ENCODE results near the gene RGS7.
"Not testable (repeated sequence)": the region's sequence is repeated elsewhere in the genome, so short reads cannot be mapped to it uniquely, and the experiment has no call there.

Gene RGS7

GRCh38 chr1:241229216-241229615, 127.8 kb downstream of the RGS7 start:
- no peak overlapping the region for H3K14ac ChIP-seq (ENCODE audit: low read length)
- WGBS, 2 donors (ENCODE audit: extremely low coverage in 2 of 2, insufficient read length in 2 of 2, insufficient replicate concordance in 1 of 2) = no CpG with 5 or more reads among the region's 11 CpGs

GRCh38 chr1:241228339-241228738, 128.7 kb downstream of the RGS7 start:
- no peak overlapping the region for H3K4me3 ChIP-seq (ENCODE audit: low read length in 2 of 2)
- no peak overlapping the region for H4K8ac ChIP-seq (ENCODE audit: low read depth, low read length)
- WGBS, 2 donors (ENCODE audit: extremely low coverage in 2 of 2, insufficient read length in 2 of 2, insufficient replicate concordance in 1 of 2) = no CpG with 5 or more reads among the region's 4 CpGs
- no peak overlapping the region for H2BK12ac ChIP-seq (ENCODE audit: low read length)
- no peaks in the 10 kb centered on the region for H3K27me3 ChIP-seq (ENCODE audit: control insufficient read depth in 3 of 3, insufficient read depth in 3 of 3, low read depth in 1 of 3, low read length in 3 of 3)
- H3K9ac ChIP-seq (ENCODE audit: low read depth, low read length, poor library complexity) = no peak overlapping the region
- H3K9me3 ChIP-seq (replicated peaks in 1 of 2; ENCODE audit: control insufficient read depth in 2 of 2, insufficient read depth in 1 of 2, low read depth in 1 of 2, low read length in 2 of 2) = no peaks in the 10 kb centered on the region
- H3K79me1 ChIP-seq (ENCODE audit: low read depth, low read length) = no peaks in the 10 kb centered on the region
- no peak overlapping the region for H2AK5ac ChIP-seq (ENCODE audit: low read depth, low read length)
- no peak overlapping the region for H3K27ac ChIP-seq (replicated peaks; ENCODE audit: low read length)
- no peak overlapping the region for H3K4me2 ChIP-seq (ENCODE audit: insufficient read depth, low read length, poor library complexity, severe bottlenecking)
- H2AFZ ChIP-seq (ENCODE audit: low read length) = no peak overlapping the region
- no peak overlapping the region for H3K18ac ChIP-seq (ENCODE audit: low read length)
- H4K91ac ChIP-seq (ENCODE audit: low read depth, low read length, poor library complexity) = no peak overlapping the region
- no peak overlapping the region for H3K4ac ChIP-seq (ENCODE audit: low read length)
- H2BK120ac ChIP-seq (ENCODE audit: low read depth, low read length) = no peak overlapping the region
- no peak overlapping the region for H3K14ac ChIP-seq (ENCODE audit: low read length)
- H2BK5ac ChIP-seq (ENCODE audit: low read length) = no peak overlapping the region
- H3K4me1 ChIP-seq (ENCODE audit: control insufficient read depth in 2 of 2, insufficient read depth in 1 of 2, low read depth in 1 of 2, low read length in 2 of 2) = no peaks in the 10 kb centered on the region
- DNase-seq (ENCODE audit: low spot score) = no peak
- H3K36me3 ChIP-seq (replicated peaks in 1 of 2; ENCODE audit: control insufficient read depth in 2 of 2, insufficient read depth in 2 of 2, low read length in 2 of 2) = no peaks in the 10 kb centered on the region
- no peak overlapping the region for H3K23ac ChIP-seq (ENCODE audit: low read depth, low read length, poor library complexity)
- no peak overlapping the region for H2BK15ac ChIP-seq (ENCODE audit: low read length)

More at GRCh38 chr1:241229216-241229615, 127.8 kb downstream of the RGS7 start:
- Histone ChIP-seq H2BK15ac (ENCODE audit: low read length) (no peak overlapping the region), H3K27me3 (ENCODE audit: control insufficient read depth in 3 of 3, insufficient read depth in 3 of 3, low read depth in 1 of 3, low read length in 3 of 3) (no peaks in the 10 kb centered on the region), H3K4ac (ENCODE audit: low read length) (no peak overlapping the region), H3K79me1 (ENCODE audit: low read depth, low read length) (no peaks in the 10 kb centered on the region), H3K27ac (replicated peaks; ENCODE audit: low read length) (no peak overlapping the region), H4K91ac (ENCODE audit: low read depth, low read length, poor library complexity) (no peak overlapping the region), H3K4me2 (ENCODE audit: insufficient read depth, low read length, poor library complexity, severe bottlenecking) (no peak overlapping the region), H2BK12ac (ENCODE audit: low read length) (no peak overlapping the region), H3K4me3 (ENCODE audit: low read length in 2 of 2) (no peak overlapping the region), H2AFZ (ENCODE audit: low read length) (no peak overlapping the region), H3K4me1 (ENCODE audit: control insufficient read depth in 2 of 2, insufficient read depth in 1 of 2, low read depth in 1 of 2, low read length in 2 of 2) (no peaks in the 10 kb centered on the region), H2BK120ac (ENCODE audit: low read depth, low read length) (no peak overlapping the region), H2AK5ac (ENCODE audit: low read depth, low read length) (no peak overlapping the region), H2BK5ac (ENCODE audit: low read length) (no peak overlapping the region), H3K23ac (ENCODE audit: low read depth, low read length, poor library complexity) (no peak overlapping the region), H3K36me3 (replicated peaks in 1 of 2; ENCODE audit: control insufficient read depth in 2 of 2, insufficient read depth in 2 of 2, low read length in 2 of 2) (no peaks in the 10 kb centered on the region), H3K18ac (ENCODE audit: low read length) (no peak overlapping the region), H3K9ac (ENCODE audit: low read depth, low read length, poor library complexity) (no peak overlapping the region), H4K8ac (ENCODE audit: low read depth, low read length) (no peak overlapping the region), H3K9me3 (replicated peaks in 1 of 2; ENCODE audit: control insufficient read depth in 2 of 2, insufficient read depth in 1 of 2, low read depth in 1 of 2, low read length in 2 of 2) (no peaks in the 10 kb centered on the region)
- DNase-seq (ENCODE audit: low spot score) = no peak

DNA sequence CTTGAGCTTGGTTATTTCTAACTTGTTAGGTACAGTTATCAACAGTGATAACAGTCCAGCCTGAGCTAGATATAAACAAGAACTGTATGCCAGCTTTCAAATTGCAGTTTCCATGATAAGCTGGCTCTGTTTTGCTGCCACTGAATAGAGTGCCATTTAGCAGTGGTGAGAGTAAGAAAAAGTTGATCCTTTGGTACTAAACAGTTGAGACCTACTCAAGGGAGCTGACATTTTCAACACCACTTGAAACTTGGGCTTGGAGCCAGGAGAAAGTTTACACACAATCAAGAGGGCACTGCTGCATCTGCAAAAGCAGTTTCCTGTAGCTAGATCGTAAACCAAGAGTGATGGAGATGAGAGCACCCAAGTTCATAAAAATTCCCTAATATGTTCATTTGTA, 131.3 kb downstream of the RGS7 start:
- H3K9me3 ChIP-seq (replicated peaks in 1 of 2; ENCODE audit: control insufficient read depth in 2 of 2, insufficient read depth in 1 of 2, low read depth in 1 of 2, low read length in 2 of 2) = no peaks in the 10 kb centered on the region
- H2BK15ac ChIP-seq (ENCODE audit: low read length) = no peak overlapping the region
- no peak overlapping the region for H3K27ac ChIP-seq (replicated peaks; ENCODE audit: low read length)
- no peaks in the 10 kb centered on the region for H3K36me3 ChIP-seq (replicated peaks in 1 of 2; ENCODE audit: control insufficient read depth in 2 of 2, insufficient read depth in 2 of 2, low read length in 2 of 2)
- H2BK12ac ChIP-seq (ENCODE audit: low read length) = no peak overlapping the region
- no peak overlapping the region for H2BK120ac ChIP-seq (ENCODE audit: low read depth, low read length)
- no peak overlapping the region for H2AFZ ChIP-seq (ENCODE audit: low read length)
- no peak overlapping the region for H3K9ac ChIP-seq (ENCODE audit: low read depth, low read length, poor library complexity)
- no peak overlapping the region for H3K4me3 ChIP-seq (ENCODE audit: low read length in 2 of 2)
- DNase-seq (ENCODE audit: low spot score) = no peak
- no peak overlapping the region for H4K8ac ChIP-seq (ENCODE audit: low read depth, low read length)
- no peak overlapping the region for H3K14ac ChIP-seq (ENCODE audit: low read length)
- no peaks in the 10 kb centered on the region for H3K27me3 ChIP-seq (ENCODE audit: control insufficient read depth in 3 of 3, insufficient read depth in 3 of 3, low read depth in 1 of 3, low read length in 3 of 3)
- H3K79me1 ChIP-seq (ENCODE audit: low read depth, low read length) = no peaks in the 10 kb centered on the region
- WGBS, 2 donors (ENCODE audit: extremely low coverage in 2 of 2, insufficient read length in 2 of 2, insufficient replicate concordance in 1 of 2) = no CpG with 5 or more reads among the region's 1 CpG
- no peak overlapping the region for H3K23ac ChIP-seq (ENCODE audit: low read depth, low read length, poor library complexity)
- H3K4me1 ChIP-seq (ENCODE audit: control insufficient read depth in 2 of 2, insufficient read depth in 1 of 2, low read depth in 1 of 2, low read length in 2 of 2) = no peaks in the 10 kb centered on the region
- H3K18ac ChIP-seq (ENCODE audit: low read length) = no peak overlapping the region
- H3K4ac ChIP-seq (ENCODE audit: low read length) = no peak overlapping the region
- no peak overlapping the region for H2BK5ac ChIP-seq (ENCODE audit: low read length)
- H2AK5ac ChIP-seq (ENCODE audit: low read depth, low read length) = no peak overlapping the region
- H4K91ac ChIP-seq (ENCODE audit: low read depth, low read length, poor library complexity) = no peak overlapping the region
- H3K4me2 ChIP-seq (ENCODE audit: insufficient read depth, low read length, poor library complexity, severe bottlenecking) = no peak overlapping the region

DNA sequence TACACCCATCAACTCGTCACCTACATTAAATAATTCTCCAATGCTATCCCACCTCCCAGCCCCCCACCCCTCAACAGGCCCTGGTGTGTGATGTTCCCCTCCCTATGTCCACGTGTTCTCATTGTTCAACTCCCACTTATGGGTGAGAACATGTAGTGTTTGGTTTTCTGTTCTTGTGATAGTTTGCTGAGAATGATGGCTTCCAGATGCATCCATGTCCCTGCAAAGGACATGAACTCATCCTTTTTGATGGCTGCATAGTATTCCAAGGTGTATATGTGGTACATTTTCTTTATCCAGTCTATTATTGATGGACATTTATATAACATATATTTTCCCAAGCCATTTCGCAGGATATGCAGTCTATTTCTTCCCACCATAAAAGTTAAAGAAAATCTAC, 132.8 kb downstream of the RGS7 start:
- not testable (repeated sequence) for H2BK15ac ChIP-seq (ENCODE audit: low read length); H3K36me3 ChIP-seq (replicated peaks in 1 of 2; ENCODE audit: control insufficient read depth in 2 of 2, insufficient read depth in 2 of 2, low read length in 2 of 2); H2BK12ac ChIP-seq (ENCODE audit: low read length); H3K23ac ChIP-seq (ENCODE audit: low read depth, low read length, poor library complexity); H3K4ac ChIP-seq (ENCODE audit: low read length); H2BK120ac ChIP-seq (ENCODE audit: low read depth, low read length); H3K4me1 ChIP-seq (ENCODE audit: control insufficient read depth in 2 of 2, insufficient read depth in 1 of 2, low read depth in 1 of 2, low read length in 2 of 2); H3K27me3 ChIP-seq (ENCODE audit: control insufficient read depth in 3 of 3, insufficient read depth in 3 of 3, low read depth in 1 of 3, low read length in 3 of 3); H4K91ac ChIP-seq (ENCODE audit: low read depth, low read length, poor library complexity); H3K18ac ChIP-seq (ENCODE audit: low read length); H4K8ac ChIP-seq (ENCODE audit: low read depth, low read length); H3K14ac ChIP-seq (ENCODE audit: low read length); H2BK5ac ChIP-seq (ENCODE audit: low read length); H2AFZ ChIP-seq (ENCODE audit: low read length); H3K9ac ChIP-seq (ENCODE audit: low read depth, low read length, poor library complexity); H3K4me3 ChIP-seq (ENCODE audit: low read length in 2 of 2); H3K27ac ChIP-seq (replicated peaks; ENCODE audit: low read length); DNase-seq (ENCODE audit: low spot score); H3K4me2 ChIP-seq (ENCODE audit: insufficient read depth, low read length, poor library complexity, severe bottlenecking); H3K9me3 ChIP-seq (replicated peaks in 1 of 2; ENCODE audit: control insufficient read depth in 2 of 2, insufficient read depth in 1 of 2, low read depth in 1 of 2, low read length in 2 of 2); H2AK5ac ChIP-seq (ENCODE audit: low read depth, low read length); H3K79me1 ChIP-seq (ENCODE audit: low read depth, low read length)
- no CpG with 5 or more reads among the region's 3 CpGs for WGBS, 2 donors (ENCODE audit: extremely low coverage in 2 of 2, insufficient read length in 2 of 2, insufficient replicate concordance in 1 of 2)
